Lower leg skin (tissue), 4 donors: ENCODE results near the gene TYSND1. TPM values are rescaled to one million over a fixed set of nuclear protein-coding genes. Genes with fewer than 3 reads are reported as not detected.
"Not testable (repeated sequence)": the region's sequence is repeated elsewhere in the genome, so short reads cannot be mapped to it uniquely, and the experiment has no call there.

ENCODE experiments used
- DNase-seq, 2 donors: peaks; one replicate each; pipeline ENCODE4 v3.0.0-alpha.2; 2019; ENCODE audit warnings: low spot score in 2 of 2
- H3K4me3 ChIP-seq: fragments of 200-600 bp; sonication (generic); 2 replicates; pipeline ENCODE4 v1.5.1; 2017; ENCODE audit warnings: mild to moderate bottlenecking, low read depth; ENCODE audit not compliant: poor library complexity, severe bottlenecking
- POLR2A ChIP-seq, 2 donors: fragments of 450-650 bp; IDR thresholded peaks; one replicate each; pipeline ENCODE4 v1.6.1; 2016 to 2017; ENCODE audit warnings: antibody characterized with exemption in 2 of 2, mild to moderate bottlenecking in 1 of 2, moderate library complexity in 1 of 2
- WGBS, 2 donors: methylation state at CpG; one replicate each; pipeline ENCODE4 v1.1.5; 2018; 5-methylcytosine and 5-hydroxymethylcytosine counted together
- intact Hi-C: fragments of 100-400 bp; cut with DNase I; formaldehyde crosslinking; loops from one replicate; pipeline ENCODE4 v1.15.0; 2023; ENCODE audit warnings: low total_unique reads
- total RNA-seq, 4 donors: library from RNA; depleted of rRNA; stranded (reverse); fragments of >200 nt; gene quantifications; one replicate each; pipeline ENCODE4 v1.1.0, GENCODE V29; 2016
- TF ChIP-seq, protein P1 (sequence below), 3 donors: fragments of 450-650 bp; IDR thresholded peaks; one replicate each; pipeline ENCODE4 v1.5.1; 2016; ENCODE audit warnings: antibody characterized with exemption in 3 of 3, mild to moderate bottlenecking in 3 of 3, moderate library complexity in 2 of 3

TYSND1 gene
- total RNA-seq, 4 donors from 2014 or later = 39.8 to 47.4 (median 45.4) TPM

DNA sequence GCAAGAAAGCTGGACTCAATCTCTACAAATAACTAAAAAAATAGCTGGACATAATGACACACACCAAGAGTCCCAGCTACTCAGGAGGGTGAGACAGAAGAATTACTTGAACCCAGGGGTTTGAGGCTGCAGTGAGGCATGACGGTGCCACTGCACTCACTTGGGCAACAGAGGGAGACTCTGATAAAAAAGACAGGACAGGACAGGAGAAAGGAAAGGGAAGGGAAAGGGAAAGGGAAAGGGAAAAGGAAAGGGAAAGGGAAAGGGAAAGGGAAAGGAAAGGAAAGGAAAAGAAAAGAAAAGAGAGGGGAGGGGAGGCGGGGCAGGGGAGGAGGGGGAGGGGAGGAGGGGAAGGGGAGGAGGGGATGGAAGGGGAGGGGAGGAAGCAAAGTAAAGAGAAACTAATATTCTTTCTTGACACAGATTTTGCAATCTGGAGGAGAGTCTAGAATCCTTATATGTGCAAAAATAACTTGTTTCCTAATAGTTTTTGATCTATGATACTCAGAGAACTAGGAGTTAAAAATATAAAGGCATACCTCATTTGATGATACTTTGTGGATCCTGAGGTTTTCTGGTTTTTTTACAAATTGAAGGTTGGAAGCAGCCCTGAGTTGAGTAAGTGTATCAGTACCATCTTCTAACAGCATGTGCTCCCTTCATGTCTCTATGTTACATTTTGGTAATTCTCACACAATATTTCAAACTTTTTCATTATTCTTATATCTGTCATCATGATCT, 15.8 kb upstream of the TYSND1 start:
- intact Hi-C loops = no loop called here
- WGBS, 2 donors = 80 to 84% methylated on average over 2 of the region's 2 CpGs
- no peak for DNase-seq
- TF ChIP-seq, protein P1, sequence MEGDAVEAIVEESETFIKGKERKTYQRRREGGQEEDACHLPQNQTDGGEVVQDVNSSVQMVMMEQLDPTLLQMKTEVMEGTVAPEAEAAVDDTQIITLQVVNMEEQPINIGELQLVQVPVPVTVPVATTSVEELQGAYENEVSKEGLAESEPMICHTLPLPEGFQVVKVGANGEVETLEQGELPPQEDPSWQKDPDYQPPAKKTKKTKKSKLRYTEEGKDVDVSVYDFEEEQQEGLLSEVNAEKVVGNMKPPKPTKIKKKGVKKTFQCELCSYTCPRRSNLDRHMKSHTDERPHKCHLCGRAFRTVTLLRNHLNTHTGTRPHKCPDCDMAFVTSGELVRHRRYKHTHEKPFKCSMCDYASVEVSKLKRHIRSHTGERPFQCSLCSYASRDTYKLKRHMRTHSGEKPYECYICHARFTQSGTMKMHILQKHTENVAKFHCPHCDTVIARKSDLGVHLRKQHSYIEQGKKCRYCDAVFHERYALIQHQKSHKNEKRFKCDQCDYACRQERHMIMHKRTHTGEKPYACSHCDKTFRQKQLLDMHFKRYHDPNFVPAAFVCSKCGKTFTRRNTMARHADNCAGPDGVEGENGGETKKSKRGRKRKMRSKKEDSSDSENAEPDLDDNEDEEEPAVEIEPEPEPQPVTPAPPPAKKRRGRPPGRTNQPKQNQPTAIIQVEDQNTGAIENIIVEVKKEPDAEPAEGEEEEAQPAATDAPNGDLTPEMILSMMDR (IDR thresholded peaks at IDR 0.05) = no peak
- TF ChIP-seq POLR2A (IDR thresholded peaks at IDR 0.05) = no peak
- H3K4me3 ChIP-seq = no peak overlapping the region

DNA sequence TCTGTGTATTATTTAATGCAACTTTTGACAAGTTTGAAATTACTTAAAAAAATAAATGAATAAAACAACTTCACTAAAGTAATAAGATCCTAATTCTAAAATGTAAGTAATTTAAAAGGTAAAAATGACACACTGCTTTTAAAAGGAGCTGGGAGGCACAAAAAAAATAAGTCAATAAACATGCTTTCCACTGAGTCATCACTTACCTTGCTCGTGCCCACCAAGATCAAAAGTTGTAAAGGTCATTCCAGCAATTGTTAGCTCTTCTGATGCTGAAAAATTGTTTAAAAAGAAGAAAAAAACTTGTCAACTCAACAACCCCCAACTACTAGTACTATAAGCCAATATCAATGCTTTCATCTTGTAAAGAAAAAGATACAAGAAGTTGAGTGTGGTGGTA, 14.3 kb upstream of the TYSND1 start:
- WGBS, 2 donors = 58 to 76% methylated on average over 1 of the region's 1 CpG
- intact Hi-C loops = no loop called here
- H3K4me3 ChIP-seq = no peak overlapping the region
- TF ChIP-seq POLR2A (IDR thresholded peaks at IDR 0.05) = no peak
- TF ChIP-seq, protein P1 (IDR thresholded peaks at IDR 0.05) = no peak
- no peak for DNase-seq

DNA sequence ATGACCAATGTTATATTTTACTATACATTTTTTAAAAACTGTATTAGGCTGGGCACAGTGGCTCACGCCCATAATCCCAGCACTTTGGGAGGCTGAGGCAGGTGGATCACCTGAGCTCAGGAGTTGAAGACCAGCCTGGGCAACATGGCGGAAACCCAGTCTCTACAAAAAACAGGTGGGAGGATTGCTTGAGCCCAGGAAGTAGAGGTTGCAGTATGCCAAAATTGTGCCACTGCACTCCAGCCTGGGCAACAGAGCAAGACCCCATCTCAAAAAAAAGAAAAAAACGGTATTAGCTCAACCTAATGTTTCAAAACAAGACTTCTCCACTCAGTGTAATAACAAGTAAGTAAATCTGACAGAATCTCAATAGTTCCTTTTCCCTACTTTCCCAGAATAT, 12.9 kb upstream of the TYSND1 start:
- H3K4me3 ChIP-seq, DNase-seq, intact Hi-C loops: not testable (repeated sequence)
- 90 to 96% methylated on average over 3 of the region's 3 CpGs for WGBS, 2 donors

DNA sequence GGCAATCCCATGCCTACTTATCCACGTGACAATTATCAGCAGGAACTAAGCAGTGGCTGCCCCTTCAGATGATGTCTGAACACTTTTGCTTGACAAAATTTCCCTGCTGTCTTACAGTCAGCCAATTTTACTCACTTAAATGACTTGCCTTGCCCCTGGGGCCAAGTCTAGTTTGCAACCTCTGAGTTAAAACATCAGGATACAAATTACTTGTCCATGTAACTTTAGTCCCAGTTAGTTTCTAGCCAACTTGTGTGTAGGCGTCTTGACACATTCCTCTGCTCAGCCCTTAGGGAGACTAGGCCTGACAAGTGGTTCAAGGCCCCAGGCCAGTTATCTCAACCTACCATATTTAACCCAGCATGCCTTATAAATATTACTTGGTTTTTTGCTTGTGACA, 11.6 kb upstream of the TYSND1 start:
- H3K4me3 ChIP-seq = no peak overlapping the region
- TF ChIP-seq POLR2A (IDR thresholded peaks at IDR 0.05) = no peak
- TF ChIP-seq, protein P1 (IDR thresholded peaks at IDR 0.05) = no peak
- intact Hi-C loops = no loop called here
- WGBS, 2 donors = 52 to 57% methylated on average over 2 of the region's 2 CpGs
- no peak for DNase-seq

DNA sequence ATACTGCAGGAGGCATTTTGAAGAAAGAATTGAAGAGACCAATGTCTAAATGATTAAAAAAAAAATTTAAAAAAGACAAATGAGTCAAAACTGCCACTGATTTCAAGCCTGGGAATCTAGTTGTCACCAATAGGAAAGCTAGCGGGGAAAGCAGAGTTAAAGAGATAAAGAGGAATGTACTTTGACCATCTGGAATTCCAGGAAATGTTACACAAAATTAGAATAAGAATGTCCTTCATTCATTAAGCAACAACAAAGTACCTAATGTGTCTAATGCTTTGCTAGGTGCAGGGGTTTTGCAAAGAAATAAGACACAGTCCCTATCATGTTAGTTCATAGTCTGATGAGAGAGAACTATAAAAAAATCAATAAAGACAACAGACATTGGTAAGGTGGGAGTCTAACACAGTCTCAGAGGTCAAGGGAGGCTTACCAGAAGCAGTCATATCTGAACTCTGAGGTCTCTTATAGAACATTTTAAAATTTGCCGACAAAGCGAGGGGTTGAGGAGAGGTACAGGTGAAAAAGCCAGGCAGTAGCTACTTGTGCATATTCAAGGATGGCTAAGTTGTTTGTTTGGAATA, 8.8 kb upstream of the TYSND1 start:
- no peak for DNase-seq
- no peak overlapping the region for H3K4me3 ChIP-seq
- intact Hi-C loops = no loop called here
- 63 to 79% methylated on average over 3 of the region's 3 CpGs for WGBS, 2 donors
- no peak for TF ChIP-seq POLR2A (IDR thresholded peaks at IDR 0.05)
- TF ChIP-seq, protein P1 (IDR thresholded peaks at IDR 0.05) = no peak

DNA sequence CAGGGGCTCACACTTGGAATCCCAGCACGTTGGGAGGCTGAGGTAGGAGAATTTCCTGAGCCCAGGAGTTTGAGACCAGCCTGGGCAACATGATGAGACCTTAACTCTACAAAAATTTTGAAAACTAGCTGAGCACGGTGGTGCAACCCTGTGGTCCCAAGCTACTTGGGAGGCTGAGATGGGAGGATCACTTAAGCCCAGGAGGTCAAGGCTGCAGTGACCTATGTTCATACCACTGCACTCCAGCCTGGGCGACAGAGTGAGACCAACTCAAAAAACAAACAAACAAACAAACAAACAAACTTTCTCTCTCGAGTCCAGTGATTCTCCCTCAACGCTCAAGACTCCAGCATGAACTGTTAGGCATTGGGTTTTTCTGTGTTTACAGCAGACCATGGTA, 2.0 kb upstream of the TYSND1 start:
- WGBS, 2 donors = 90 to 93% methylated on average over 5 of the region's 5 CpGs
- H3K4me3 ChIP-seq = no peak overlapping the region
- intact Hi-C loops = no loop called here
- no peak for TF ChIP-seq POLR2A (IDR thresholded peaks at IDR 0.05)
- TF ChIP-seq, protein P1 (IDR thresholded peaks at IDR 0.05) = no peak
- DNase-seq = no peak
